Measurements from ENCODE around the gene MRPL41. TPM values are rescaled to one million over a fixed set of nuclear protein-coding genes. Genes with fewer than 3 reads are reported as not detected.
"Not testable (repeated sequence)": the region's sequence is repeated elsewhere in the genome, so short reads cannot be mapped to it uniquely, and the experiment has no call there.

Gene MRPL41
- total RNA-seq, 4 donors from 2014 or later = 8.6 to 47.9 (median 30.5) TPM

- Histone ChIP-seq H3K4me3 (peak within 1 kb of the TSS; percentile 47 to 67), H3K27me3 (no peaks in the 10 kb centered on the region), H3K4me1 (peaks cover 0 to 9% of the 10 kb centered on the region in 2 donors), H3K36me3 (no peaks in the 10 kb centered on the region), H3K27ac (peak within 1 kb of the TSS in 1 of 2 donors; percentile 35), H3K9me3 (no peaks in the 10 kb centered on the region)
- peak; percentile 82 to 90 for DNase-seq
- peak in 1 of 4 experiments; percentile 30 for TF ChIP-seq CTCF (IDR thresholded peaks at IDR 0.05)
- TF ChIP-seq POLR2A (IDR thresholded peaks at IDR 0.05) = peak in 1 of 2 donors; percentile 14
- intact Hi-C loops (cut with DNase I; ENCODE audit: low total_unique reads) = no loop called here
These were observed 39.0 kb downstream of the MRPL41 start, which contains the start of gene ZMYND19 for GRCh38 chr9:137590469-137591383. Gene ZMYND19 (minus strand): TSS chr9:137590512. CDS start chr9:137590263, 249 bp downstream.

GRCh38 chr9:137592767-137593166 is 41.1 kb downstream of the MRPL41 start:
- intact Hi-C loops (cut with DNase I; ENCODE audit: low total_unique reads) = no loop called here
- H3K9me3 ChIP-seq = no peaks in the 10 kb centered on the region
- no peak overlapping the region for H3K4me3 ChIP-seq
- H3K4me1 ChIP-seq = peaks cover 0 to 9% of the 10 kb centered on the region in 2 donors
- H3K36me3 ChIP-seq = no peaks in the 10 kb centered on the region
- no peaks in the 10 kb centered on the region for H3K27me3 ChIP-seq
- no peak overlapping the region for H3K27ac ChIP-seq
- DNase-seq = no peak
- TF ChIP-seq POLR2A (IDR thresholded peaks at IDR 0.05) (no peak), CTCF (IDR thresholded peaks at IDR 0.05) (no peak)

- H3K4me3 ChIP-seq = no peak overlapping the region
- H3K36me3 ChIP-seq = no peaks in the 10 kb centered on the region
- peaks cover 0 to 9% of the 10 kb centered on the region in 2 donors for H3K4me1 ChIP-seq
- intact Hi-C loops (cut with DNase I; ENCODE audit: low total_unique reads) = no loop called here
- no peak overlapping the region for H3K27ac ChIP-seq
- TF ChIP-seq POLR2A (IDR thresholded peaks at IDR 0.05) (no peak), CTCF (IDR thresholded peaks at IDR 0.05) (no peak)
- no peak for DNase-seq
- no peaks in the 10 kb centered on the region for H3K27me3 ChIP-seq
- no peaks in the 10 kb centered on the region for H3K9me3 ChIP-seq
These were observed 41.5 kb downstream of the MRPL41 start for GRCh38 chr9:137593176-137593575.

GRCh38 chr9:137596577-137596976 is 44.9 kb downstream of the MRPL41 start:
- H3K4me3 ChIP-seq; H3K36me3 ChIP-seq; H3K27ac ChIP-seq; H3K4me1 ChIP-seq; DNase-seq; H3K9me3 ChIP-seq; intact Hi-C loops (cut with DNase I; ENCODE audit: low total_unique reads); H3K27me3 ChIP-seq: not testable (repeated sequence)

- no peak overlapping the region for H3K27ac ChIP-seq
- no peaks in the 10 kb centered on the region for H3K27me3 ChIP-seq
- intact Hi-C loops (cut with DNase I; ENCODE audit: low total_unique reads) = no loop called here
- TF ChIP-seq POLR2A (IDR thresholded peaks at IDR 0.05) = no peak
- no peak for TF ChIP-seq CTCF (IDR thresholded peaks at IDR 0.05)
- H3K9me3 ChIP-seq = no peaks in the 10 kb centered on the region
- DNase-seq = no peak
- no peaks in the 10 kb centered on the region for H3K36me3 ChIP-seq
- no peaks in the 10 kb centered on the region for H3K4me1 ChIP-seq
- H3K4me3 ChIP-seq = no peak overlapping the region
These were observed 47.3 kb downstream of the MRPL41 start for GRCh38 chr9:137598943-137599342.

Other genes with a start within 250 kb of the MRPL41 start
- gene NRARP, start 249.6 kb upstream of the MRPL41 start, total RNA-seq = 10 to 100 TPM in 2 of 4 donors, 1 to 10 TPM in 1, under 1 TPM in 1; 0.29 to 16.5 (median 11.4) TPM
- gene EXD3, start 128.7 kb upstream of the MRPL41 start, total RNA-seq = 10 to 100 TPM; 11.8 to 49.0 (median 31.5) TPM
- gene NOXA1, start 128.5 kb upstream of the MRPL41 start, total RNA-seq = 10 to 100 TPM in 1 of 4 donors, 1 to 10 TPM in 2, under 1 TPM in 1; 0.29 to 13.3 (median 3.4) TPM
- gene ENTPD8, start 110.5 kb upstream of the MRPL41 start, total RNA-seq = under 1 TPM in 1 of 4 donors, not detected in 3; 0.21 TPM
- gene NSMF, start 92.5 kb upstream of the MRPL41 start, total RNA-seq = 10 to 100 TPM; 17.4 to 40.7 (median 32.1) TPM
- gene PNPLA7, start 1.5 kb upstream of the MRPL41 start, total RNA-seq = 10 to 100 TPM in 1 of 4 donors, 1 to 10 TPM in 2, under 1 TPM in 1; 0.26 to 25.7 (median 3.4) TPM
- 10 to 100 TPM; 31.3 to 42.4 (median 38.4) TPM for gene DPH7, start 27.0 kb downstream of the MRPL41 start, total RNA-seq
- gene ZMYND19, start 38.6 kb downstream of the MRPL41 start, total RNA-seq = 10 to 100 TPM; 14.7 to 26.4 (median 16.3) TPM
- gene ARRDC1, start 53.8 kb downstream of the MRPL41 start, total RNA-seq = 10 to 100 TPM; 10.3 to 25.1 (median 21.3) TPM
- 100 to 1,000 TPM in 1 of 4 donors, 10 to 100 TPM in 3; 32.6 to 109 (median 74.9) TPM for gene EHMT1, start 67.1 kb downstream of the MRPL41 start, total RNA-seq

All from uterus (tissue), 4 donors.